Ishikawa (cell line): ENCODE results near the gene SPAAR.

Experiments
- CEBPB ChIP-seq: IDR thresholded peaks from 2 replicates; pipeline ENCODE4 v1.6.1; 2012
- CREB1 ChIP-seq: IDR thresholded peaks from 2 replicates; pipeline ENCODE4 v1.6.1; 2012; ENCODE audit warnings: low read depth
- EGR1 ChIP-seq: IDR thresholded peaks from 2 replicates; pipeline ENCODE4 v1.6.1; 2012
- EP300 ChIP-seq: IDR thresholded peaks from 2 replicates; pipeline ENCODE4 v1.6.1; 2012; ENCODE audit warnings: borderline replicate concordance
- FOXM1 ChIP-seq: IDR thresholded peaks from 2 replicates; pipeline ENCODE4 v1.6.1; 2012; ENCODE audit warnings: low read depth, borderline replicate concordance
- NFIC ChIP-seq: IDR thresholded peaks from 2 replicates; pipeline ENCODE4 v1.6.1; 2012
- RAD21 ChIP-seq: IDR thresholded peaks from 2 replicates; pipeline ENCODE4 v1.6.1; 2012; ENCODE audit warnings: low read depth
- TAF1 ChIP-seq: IDR thresholded peaks from 2 replicates; pipeline ENCODE4 v1.6.1; 2012; ENCODE audit warnings: low read depth, mild to moderate bottlenecking
- TCF12 ChIP-seq: IDR thresholded peaks from 2 replicates; pipeline ENCODE4 v1.6.1; 2012; ENCODE audit warnings: low read depth
- TEAD4 ChIP-seq: IDR thresholded peaks from 2 replicates; pipeline ENCODE4 v1.6.1; 2012
- USF1 ChIP-seq: IDR thresholded peaks from 2 replicates; pipeline ENCODE4 v1.6.1; 2012
- YY1 ChIP-seq: IDR thresholded peaks from 2 replicates; pipeline ENCODE4 v1.6.1; 2012; ENCODE audit warnings: low read depth
- ZBTB7A ChIP-seq: IDR thresholded peaks from 2 replicates; pipeline ENCODE4 v1.6.1; 2012; ENCODE audit warnings: low read depth
- TF ChIP-seq, protein P1 (sequence below): IDR thresholded peaks from 2 replicates; pipeline ENCODE4 v1.6.1; 2012; ENCODE audit warnings: low read depth, mild to moderate bottlenecking
- TF ChIP-seq, protein P2 (sequence below): IDR thresholded peaks from 2 replicates; pipeline ENCODE4 v1.6.1; 2012

The SPAAR gene

DNA sequence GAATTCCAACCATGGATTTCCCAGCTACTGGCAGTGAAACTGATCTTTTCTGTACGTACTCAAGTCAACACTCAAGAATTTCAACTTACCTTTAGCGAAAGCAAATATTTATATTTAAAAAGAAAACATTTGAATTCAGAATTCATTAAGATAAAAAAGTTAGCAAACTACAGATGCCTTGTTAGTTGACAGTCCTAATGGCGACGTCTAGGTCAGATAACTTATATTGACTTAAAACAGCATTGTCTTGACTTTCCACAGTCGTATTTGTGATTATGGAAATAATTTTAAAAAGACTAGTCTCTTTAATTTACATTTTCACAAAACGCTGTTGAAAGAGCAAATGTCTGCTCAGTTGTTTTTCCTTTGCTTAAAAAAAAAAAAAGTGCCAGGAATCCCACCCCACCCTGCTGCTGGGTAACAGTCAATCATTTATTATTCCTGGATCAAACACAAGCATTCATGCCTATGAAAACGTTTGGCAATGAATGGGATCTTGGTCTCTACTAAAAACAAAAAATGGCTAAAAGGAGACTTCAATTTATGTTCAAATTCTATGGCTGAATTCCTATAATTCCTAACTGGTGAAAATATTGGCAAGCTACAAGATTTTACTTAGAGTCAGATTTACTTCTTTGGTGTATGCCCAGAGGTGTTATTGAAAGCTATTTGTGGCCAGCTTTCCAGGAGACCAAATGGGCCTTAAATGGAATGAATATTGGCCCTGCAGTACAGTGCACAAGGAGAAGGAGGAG, 26.6 kb downstream of the SPAAR start:
- TF ChIP-seq TCF12 = no peak
- TF ChIP-seq FOXM1 = 0 out of 2 replicates have a peak, but pooled peaks have one; percentile 22
- no peak for TF ChIP-seq RAD21
- TF ChIP-seq NFIC = no peak
- no peak for TF ChIP-seq ZBTB7A
- TF ChIP-seq CEBPB = no peak
- no peak for TF ChIP-seq USF1
- TF ChIP-seq TEAD4 = peak; percentile 8; the same call in 1 of the 2 replicates

DNA sequence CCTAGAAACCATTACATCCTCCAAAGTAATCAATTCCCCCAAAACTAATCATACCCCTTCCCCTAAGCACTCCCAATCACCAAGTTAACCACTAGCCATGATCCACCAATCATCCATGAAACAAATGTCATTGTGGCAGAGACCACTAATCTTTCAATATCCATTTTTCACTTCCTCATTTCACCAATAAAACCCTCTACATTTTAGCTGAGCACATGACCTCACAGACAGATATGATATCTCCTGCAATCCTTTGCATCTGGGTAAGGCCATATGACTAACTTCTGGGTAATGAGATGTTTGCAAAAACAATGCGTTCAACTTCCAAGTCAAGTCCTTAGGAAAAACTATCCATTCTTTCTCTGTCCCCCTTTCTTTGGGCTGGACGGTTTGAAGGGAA, 27.9 kb downstream of the SPAAR start:
- TF ChIP-seq EP300 (no peak), RAD21 (no peak), NFIC (no peak), ZBTB7A (no peak), TEAD4 (no peak), FOXM1 (no peak), TAF1 (no peak), EGR1 (no peak), YY1 (no peak), CEBPB (no peak), USF1 (no peak)
- TF ChIP-seq, protein P1, sequence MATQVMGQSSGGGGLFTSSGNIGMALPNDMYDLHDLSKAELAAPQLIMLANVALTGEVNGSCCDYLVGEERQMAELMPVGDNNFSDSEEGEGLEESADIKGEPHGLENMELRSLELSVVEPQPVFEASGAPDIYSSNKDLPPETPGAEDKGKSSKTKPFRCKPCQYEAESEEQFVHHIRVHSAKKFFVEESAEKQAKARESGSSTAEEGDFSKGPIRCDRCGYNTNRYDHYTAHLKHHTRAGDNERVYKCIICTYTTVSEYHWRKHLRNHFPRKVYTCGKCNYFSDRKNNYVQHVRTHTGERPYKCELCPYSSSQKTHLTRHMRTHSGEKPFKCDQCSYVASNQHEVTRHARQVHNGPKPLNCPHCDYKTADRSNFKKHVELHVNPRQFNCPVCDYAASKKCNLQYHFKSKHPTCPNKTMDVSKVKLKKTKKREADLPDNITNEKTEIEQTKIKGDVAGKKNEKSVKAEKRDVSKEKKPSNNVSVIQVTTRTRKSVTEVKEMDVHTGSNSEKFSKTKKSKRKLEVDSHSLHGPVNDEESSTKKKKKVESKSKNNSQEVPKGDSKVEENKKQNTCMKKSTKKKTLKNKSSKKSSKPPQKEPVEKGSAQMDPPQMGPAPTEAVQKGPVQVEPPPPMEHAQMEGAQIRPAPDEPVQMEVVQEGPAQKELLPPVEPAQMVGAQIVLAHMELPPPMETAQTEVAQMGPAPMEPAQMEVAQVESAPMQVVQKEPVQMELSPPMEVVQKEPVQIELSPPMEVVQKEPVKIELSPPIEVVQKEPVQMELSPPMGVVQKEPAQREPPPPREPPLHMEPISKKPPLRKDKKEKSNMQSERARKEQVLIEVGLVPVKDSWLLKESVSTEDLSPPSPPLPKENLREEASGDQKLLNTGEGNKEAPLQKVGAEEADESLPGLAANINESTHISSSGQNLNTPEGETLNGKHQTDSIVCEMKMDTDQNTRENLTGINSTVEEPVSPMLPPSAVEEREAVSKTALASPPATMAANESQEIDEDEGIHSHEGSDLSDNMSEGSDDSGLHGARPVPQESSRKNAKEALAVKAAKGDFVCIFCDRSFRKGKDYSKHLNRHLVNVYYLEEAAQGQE = no peak

DNA sequence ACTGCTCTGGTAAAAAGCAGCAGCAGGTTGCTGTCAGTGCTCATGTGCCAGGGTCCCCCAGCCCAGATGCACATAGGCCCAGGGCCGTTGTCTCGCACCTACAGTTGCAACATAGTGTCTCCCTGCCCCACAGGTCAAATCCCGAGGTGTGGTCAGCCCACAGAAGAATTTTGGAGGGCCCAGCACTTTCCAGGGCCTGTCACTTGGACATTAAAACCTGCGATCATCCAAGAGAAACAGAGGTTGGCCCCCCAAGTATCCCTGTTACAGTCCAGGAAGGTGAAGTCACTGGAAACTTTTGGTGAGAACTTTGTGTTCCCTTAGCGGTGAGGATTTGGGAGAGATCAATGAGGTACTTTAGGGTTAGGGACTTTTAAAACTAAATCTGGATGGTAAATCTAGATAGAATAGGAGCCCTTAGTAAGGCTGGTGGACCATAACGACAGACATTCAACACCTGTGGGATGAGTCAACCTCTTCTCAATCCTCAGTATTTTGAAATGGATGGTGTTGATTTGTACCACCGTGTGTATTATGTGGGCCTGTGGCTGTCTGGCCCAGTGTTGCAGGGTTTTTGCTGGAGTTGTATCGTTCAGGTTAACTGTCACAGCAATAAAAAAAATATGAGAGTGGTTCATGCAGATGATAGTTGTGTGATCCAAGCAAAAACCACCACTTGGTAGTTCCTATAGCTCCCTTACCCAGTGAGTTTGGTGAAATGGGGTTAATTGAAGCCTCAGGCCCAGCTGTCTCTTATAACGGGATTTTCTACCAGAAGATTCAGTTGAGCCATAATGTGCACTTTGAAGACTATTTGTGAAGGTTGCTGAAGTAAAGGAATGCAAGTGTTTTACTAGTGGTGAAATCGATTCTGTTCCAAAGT, 29.4 kb downstream of the SPAAR start:
- TF ChIP-seq EP300 (no peak), TAF1 (no peak), FOXM1 (no peak), CREB1 (no peak), TEAD4 (no peak), TCF12 (no peak), RAD21 (no peak), NFIC (no peak), EGR1 (no peak), USF1 (no peak), CEBPB (no peak)
- TF ChIP-seq, protein P1 = no peak

DNA sequence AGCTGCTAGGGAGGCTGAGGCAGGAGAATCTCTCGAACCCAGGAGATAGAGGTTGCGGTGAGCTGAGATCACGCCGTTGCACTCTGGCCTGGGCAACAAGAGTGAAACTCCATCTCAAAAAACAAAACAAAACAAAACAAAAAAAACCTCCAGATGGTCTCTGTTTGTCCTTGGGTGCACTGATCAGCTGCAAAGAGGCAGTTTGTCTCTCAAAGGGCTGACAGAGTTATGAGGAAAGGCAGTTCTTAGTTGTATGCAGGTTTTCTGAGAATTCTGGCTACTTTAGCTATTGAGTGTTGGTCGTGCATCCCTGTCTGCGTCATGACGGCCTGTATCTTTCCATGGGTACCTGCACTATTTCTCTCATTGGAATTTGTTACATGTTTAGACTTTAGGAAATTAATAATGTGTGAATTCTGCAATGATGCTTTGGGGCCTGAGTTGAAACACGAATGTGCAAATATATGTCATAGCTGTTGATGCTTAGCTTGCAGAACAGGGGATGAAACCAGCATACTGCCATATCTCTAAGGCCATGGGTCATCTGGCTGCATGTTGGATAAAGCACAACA, 30.5 kb downstream of the SPAAR start:
- TF ChIP-seq RAD21 = no peak
- TF ChIP-seq ZBTB7A = no peak

DNA sequence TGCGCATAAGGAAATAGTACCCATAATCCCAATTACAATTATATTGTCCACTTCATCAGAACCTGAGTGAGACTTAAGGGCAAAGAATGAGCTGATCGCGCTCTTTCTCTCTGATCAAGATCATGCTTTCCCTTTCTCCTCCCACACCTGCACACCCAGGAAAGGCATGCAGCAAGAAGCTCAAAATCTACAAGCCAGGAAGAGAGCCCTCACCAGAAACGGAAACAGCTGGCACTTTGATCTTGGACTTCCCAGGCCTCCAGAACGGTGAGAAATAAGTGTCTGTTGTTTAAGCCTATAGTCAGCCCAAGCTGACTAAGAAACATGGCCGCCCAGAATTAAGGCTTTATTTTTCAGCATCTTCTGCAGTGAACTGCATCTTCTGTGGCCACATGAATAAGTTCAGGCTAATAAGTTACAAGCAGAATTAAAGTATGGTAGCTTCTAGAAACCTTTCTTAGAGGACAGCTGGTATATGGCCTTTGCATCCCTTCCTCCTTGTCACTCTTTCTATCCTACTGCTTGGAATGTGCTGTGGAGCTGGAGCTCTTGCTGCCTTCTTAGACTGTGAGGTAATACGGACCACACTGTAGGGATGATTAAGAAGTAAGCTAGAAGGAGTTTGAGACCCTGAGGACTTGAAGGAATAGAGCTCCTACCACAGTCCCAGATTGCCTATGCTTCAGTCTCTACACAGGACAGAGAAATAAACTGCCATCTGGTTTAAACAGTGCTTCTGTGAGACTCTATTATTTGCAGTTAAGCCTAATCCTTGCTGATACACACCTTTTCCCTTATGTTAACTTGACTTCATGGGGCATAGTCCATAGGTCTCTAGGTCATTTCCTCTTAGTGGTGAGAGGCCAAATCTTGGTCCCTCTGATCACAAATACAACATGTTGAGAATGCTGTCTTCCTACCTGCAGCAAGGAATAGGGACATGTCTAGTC, 31.4 kb downstream of the SPAAR start:
- TF ChIP-seq, protein P1 = no peak
- no peak for TF ChIP-seq EP300
- no peak for TF ChIP-seq TAF1
- no peak for TF ChIP-seq RAD21
- no peak for TF ChIP-seq CREB1
- no peak for TF ChIP-seq CEBPB
- no peak for TF ChIP-seq ZBTB7A
- TF ChIP-seq TEAD4 = no peak
- no peak for TF ChIP-seq EGR1
- no peak for TF ChIP-seq YY1
- TF ChIP-seq, protein P2, sequence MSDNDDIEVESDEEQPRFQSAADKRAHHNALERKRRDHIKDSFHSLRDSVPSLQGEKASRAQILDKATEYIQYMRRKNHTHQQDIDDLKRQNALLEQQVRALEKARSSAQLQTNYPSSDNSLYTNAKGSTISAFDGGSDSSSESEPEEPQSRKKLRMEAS = no peak
- no peak for TF ChIP-seq TCF12
- TF ChIP-seq FOXM1 = no peak
- no peak for TF ChIP-seq USF1
- no peak for TF ChIP-seq NFIC
